ENCODE results near the gene CDKN2AIPNL.

The CDKN2AIPNL gene

DNA sequence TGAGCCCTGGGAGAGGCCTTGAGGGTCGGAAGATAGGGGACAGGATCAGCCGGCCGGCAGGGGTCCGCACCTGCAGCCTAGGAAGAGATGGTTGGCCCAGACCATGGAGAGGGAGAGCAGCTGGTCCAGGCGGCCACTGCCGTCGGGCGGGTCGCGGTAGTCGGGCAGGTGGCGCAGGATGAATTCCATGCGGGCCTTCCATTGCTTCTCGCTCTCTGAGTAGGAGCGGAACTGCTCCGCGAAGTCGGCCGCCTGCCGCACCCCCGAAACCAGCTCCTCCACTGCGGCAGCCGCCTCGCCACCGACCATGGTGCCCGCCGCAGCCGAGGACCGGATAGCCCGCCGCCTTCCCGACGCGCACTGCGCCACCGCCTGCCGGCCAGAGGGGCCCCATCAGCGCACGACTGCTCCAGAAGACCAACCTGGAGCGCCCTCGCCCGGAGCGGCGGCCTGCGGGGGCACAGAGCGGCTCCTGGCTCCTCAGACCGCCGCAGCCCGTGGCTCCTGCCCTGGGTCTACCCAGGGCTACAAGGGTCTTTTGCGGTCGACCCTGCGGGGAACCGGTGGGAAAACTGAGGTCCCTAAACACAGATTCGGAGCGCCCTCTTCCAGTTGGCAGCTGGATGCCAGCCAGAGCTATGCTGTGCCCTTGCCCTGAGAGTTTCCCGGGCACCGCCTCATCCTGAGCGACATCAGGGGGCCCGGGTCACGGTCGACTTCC lies at the start of gene CDKN2AIPNL (continued):
- TF ChIP-seq, protein P1, sequence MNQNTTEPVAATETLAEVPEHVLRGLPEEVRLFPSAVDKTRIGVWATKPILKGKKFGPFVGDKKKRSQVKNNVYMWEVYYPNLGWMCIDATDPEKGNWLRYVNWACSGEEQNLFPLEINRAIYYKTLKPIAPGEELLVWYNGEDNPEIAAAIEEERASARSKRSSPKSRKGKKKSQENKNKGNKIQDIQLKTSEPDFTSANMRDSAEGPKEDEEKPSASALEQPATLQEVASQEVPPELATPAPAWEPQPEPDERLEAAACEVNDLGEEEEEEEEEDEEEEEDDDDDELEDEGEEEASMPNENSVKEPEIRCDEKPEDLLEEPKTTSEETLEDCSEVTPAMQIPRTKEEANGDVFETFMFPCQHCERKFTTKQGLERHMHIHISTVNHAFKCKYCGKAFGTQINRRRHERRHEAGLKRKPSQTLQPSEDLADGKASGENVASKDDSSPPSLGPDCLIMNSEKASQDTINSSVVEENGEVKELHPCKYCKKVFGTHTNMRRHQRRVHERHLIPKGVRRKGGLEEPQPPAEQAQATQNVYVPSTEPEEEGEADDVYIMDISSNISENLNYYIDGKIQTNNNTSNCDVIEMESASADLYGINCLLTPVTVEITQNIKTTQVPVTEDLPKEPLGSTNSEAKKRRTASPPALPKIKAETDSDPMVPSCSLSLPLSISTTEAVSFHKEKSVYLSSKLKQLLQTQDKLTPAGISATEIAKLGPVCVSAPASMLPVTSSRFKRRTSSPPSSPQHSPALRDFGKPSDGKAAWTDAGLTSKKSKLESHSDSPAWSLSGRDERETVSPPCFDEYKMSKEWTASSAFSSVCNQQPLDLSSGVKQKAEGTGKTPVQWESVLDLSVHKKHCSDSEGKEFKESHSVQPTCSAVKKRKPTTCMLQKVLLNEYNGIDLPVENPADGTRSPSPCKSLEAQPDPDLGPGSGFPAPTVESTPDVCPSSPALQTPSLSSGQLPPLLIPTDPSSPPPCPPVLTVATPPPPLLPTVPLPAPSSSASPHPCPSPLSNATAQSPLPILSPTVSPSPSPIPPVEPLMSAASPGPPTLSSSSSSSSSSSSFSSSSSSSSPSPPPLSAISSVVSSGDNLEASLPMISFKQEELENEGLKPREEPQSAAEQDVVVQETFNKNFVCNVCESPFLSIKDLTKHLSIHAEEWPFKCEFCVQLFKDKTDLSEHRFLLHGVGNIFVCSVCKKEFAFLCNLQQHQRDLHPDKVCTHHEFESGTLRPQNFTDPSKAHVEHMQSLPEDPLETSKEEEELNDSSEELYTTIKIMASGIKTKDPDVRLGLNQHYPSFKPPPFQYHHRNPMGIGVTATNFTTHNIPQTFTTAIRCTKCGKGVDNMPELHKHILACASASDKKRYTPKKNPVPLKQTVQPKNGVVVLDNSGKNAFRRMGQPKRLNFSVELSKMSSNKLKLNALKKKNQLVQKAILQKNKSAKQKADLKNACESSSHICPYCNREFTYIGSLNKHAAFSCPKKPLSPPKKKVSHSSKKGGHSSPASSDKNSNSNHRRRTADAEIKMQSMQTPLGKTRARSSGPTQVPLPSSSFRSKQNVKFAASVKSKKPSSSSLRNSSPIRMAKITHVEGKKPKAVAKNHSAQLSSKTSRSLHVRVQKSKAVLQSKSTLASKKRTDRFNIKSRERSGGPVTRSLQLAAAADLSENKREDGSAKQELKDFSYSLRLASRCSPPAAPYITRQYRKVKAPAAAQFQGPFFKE (tag by site-specific recombination; IDR thresholded peaks at IDR 0.05; ENCODE audit: borderline replicate concordance) = 0 out of 2 replicates have a peak, but pooled peaks have one; percentile 66
- TF ChIP-seq, protein P2, sequence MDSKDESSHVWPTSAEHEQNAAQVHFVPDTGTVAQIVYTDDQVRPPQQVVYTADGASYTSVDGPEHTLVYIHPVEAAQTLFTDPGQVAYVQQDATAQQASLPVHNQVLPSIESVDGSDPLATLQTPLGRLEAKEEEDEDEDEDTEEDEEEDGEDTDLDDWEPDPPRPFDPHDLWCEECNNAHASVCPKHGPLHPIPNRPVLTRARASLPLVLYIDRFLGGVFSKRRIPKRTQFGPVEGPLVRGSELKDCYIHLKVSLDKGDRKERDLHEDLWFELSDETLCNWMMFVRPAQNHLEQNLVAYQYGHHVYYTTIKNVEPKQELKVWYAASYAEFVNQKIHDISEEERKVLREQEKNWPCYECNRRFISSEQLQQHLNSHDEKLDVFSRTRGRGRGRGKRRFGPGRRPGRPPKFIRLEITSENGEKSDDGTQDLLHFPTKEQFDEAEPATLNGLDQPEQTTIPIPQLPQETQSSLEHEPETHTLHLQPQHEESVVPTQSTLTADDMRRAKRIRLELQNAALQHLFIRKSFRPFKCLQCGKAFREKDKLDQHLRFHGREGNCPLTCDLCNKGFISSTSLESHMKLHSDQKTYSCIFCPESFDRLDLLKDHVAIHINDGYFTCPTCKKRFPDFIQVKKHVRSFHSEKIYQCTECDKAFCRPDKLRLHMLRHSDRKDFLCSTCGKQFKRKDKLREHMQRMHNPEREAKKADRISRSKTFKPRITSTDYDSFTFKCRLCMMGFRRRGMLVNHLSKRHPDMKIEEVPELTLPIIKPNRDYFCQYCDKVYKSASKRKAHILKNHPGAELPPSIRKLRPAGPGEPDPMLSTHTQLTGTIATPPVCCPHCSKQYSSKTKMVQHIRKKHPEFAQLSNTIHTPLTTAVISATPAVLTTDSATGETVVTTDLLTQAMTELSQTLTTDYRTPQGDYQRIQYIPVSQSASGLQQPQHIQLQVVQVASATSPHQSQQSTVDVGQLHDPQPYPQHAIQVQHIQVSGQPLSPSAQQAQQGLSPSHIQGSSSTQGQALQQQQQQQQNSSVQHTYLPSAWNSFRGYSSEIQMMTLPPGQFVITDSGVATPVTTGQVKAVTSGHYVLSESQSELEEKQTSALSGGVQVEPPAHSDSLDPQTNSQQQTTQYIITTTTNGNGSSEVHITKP (tag by site-specific recombination; IDR thresholded peaks at IDR 0.05) = peak; percentile 84
- TF ChIP-seq KLF8 (tag by site-specific recombination; IDR thresholded peaks at IDR 0.05) (peak; percentile 87), KLF7 (tag by site-specific recombination; IDR thresholded peaks at IDR 0.05; ENCODE audit: borderline replicate concordance) (peak; percentile 17; the same call in 1 of the 2 replicates), HOXC10 (CRISPR knock-in tag; IDR thresholded peaks at IDR 0.05) (0 out of 2 replicates have a peak, but pooled peaks have one; percentile 82), RBAK (tag by site-specific recombination; IDR thresholded peaks at IDR 0.05) (no peak), ZNF292 (tag by site-specific recombination; IDR thresholded peaks at IDR 0.05; ENCODE audit: borderline replicate concordance, low read depth) (no peak), WT1 (tag by site-specific recombination; IDR thresholded peaks at IDR 0.05) (peak; percentile 42; the same call in 1 of the 2 replicates), SP3 (tag by site-specific recombination; IDR thresholded peaks at IDR 0.05) (no peak; the same call in 1 of the 2 replicates), SP2 (tag by site-specific recombination; IDR thresholded peaks at IDR 0.05) (peak; percentile 52), ZBTB48 (tag by site-specific recombination; IDR thresholded peaks at IDR 0.05) (peak; percentile 52), ZNF221 (tag by site-specific recombination; IDR thresholded peaks at IDR 0.05; ENCODE audit: borderline replicate concordance) (peak; percentile 92; the same call in 1 of the 2 replicates), ZEB2 (tag by site-specific recombination; IDR thresholded peaks at IDR 0.05) (peak; percentile 90)

DNA sequence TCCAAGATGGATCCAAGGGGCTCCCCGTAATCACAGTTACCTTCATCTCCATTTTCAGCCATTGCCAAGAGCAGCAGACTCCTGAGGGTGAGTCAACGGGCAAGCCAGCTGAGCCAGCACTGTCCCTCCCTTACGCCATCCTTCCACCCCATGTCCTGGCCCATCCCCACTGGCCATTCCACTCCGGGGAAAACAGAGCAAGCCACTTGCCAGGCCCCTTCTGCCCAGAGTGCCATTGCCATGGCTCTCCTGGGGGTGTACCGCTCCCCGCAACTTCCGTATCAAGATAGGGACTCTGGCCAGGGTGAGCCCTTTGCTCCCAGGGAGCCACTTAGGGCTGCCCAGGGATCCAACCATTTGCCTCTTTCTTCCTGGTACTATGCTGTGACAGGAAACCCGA lies 48.9 kb upstream of the CDKN2AIPNL start:
- no peak overlapping the region for H3K4me3 ChIP-seq (ENCODE audit: low read depth, low read length)
- no peak for TF ChIP-seq BCL11A (tag by site-specific recombination; IDR thresholded peaks at IDR 0.05; ENCODE audit: low read depth)
- no peak for TF ChIP-seq GFI1B (tag by site-specific recombination; IDR thresholded peaks at IDR 0.05)
- TF ChIP-seq ZNF169 (tag by site-specific recombination; IDR thresholded peaks at IDR 0.05) = no peak
- TF ChIP-seq ZNF324 (tag by site-specific recombination; IDR thresholded peaks at IDR 0.05) = no peak
- TF ChIP-seq, protein P3, sequence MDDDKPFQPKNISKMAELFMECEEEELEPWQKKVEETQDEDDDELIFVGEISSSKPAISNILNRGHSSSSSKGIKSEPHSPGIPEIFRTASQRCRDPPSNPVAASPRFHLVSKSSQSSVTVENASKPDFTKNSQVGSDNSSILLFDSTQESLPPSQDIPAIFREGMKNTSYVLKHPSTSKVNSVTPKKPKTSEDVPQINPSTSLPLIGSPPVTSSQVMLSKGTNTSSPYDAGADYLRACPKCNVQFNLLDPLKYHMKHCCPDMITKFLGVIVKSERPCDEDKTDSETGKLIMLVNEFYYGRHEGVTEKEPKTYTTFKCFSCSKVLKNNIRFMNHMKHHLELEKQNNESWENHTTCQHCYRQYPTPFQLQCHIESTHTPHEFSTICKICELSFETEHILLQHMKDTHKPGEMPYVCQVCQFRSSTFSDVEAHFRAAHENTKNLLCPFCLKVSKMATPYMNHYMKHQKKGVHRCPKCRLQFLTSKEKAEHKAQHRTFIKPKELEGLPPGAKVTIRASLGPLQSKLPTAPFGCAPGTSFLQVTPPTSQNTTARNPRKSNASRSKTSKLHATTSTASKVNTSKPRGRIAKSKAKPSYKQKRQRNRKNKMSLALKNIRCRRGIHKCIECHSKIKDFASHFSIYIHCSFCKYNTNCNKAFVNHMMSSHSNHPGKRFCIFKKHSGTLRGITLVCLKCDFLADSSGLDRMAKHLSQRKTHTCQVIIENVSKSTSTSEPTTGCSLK (tag by site-specific recombination; IDR thresholded peaks at IDR 0.05) = no peak
- peak; percentile 41; the same call in 1 of the 2 replicates for TF ChIP-seq ZIC2 (tag by site-specific recombination; IDR thresholded peaks at IDR 0.05)
- no peak for TF ChIP-seq TCF7L2 (IDR thresholded peaks at IDR 0.05; ENCODE audit: borderline replicate concordance, low read depth, low read length)
- ChIA-PET POLR2A (no interaction called here), CTCF (interaction anchor here (0.6 to 1.3 kb wide), 3 partner anchors 31 to 49 kb away, joined by 3 to 4 read pairs (median 3); partner anchors contain the start of gene CDKN2AIPNL)
- no peaks in the 10 kb centered on the region for H3K9me3 ChIP-seq (ENCODE audit: control insufficient read depth, insufficient read depth, low read depth, low read length)
- no peak overlapping the region for H3K27ac ChIP-seq (ENCODE audit: extremely low read depth, low read depth, low read length)
- no peaks in the 10 kb centered on the region for H3K36me3 ChIP-seq (ENCODE audit: control insufficient read depth in 2 of 2, insufficient read depth in 1 of 2, low read length in 2 of 2)
- 0 out of 2 replicates have a peak, but pooled peaks cover 2% of the 10 kb centered on the region for H3K4me1 ChIP-seq (ENCODE audit: control insufficient read depth, insufficient read depth, low read length)

All from HEK293 (cell line).